Parathyroid adenoma (tissue), 2 donors: ENCODE measurements around the gene STK11IP.

Source experiments
- H2AFZ ChIP-seq: fragments of 300-600 bp; sonication (generic); one replicate; pipeline ENCODE4 v1.7.0; 2017; ENCODE audit warnings: antibody characterized with exemption, mild to moderate bottlenecking
- H3K27ac ChIP-seq: fragments of 300-600 bp; sonication (generic); one replicate; pipeline ENCODE4 v1.7.0; 2017
- H3K27me3 ChIP-seq: fragments of 300-600 bp; sonication (generic); one replicate; pipeline ENCODE4 v1.7.0; 2017; ENCODE audit warnings: low read length; ENCODE audit not compliant: control insufficient read depth, insufficient read depth
- H3K36me3 ChIP-seq: fragments of 300-600 bp; sonication (generic); one replicate; pipeline ENCODE4 v1.7.0; 2017; ENCODE audit warnings: low read length; ENCODE audit not compliant: control insufficient read depth, insufficient read depth
- H3K4me1 ChIP-seq: fragments of 300-600 bp; sonication (generic); one replicate; pipeline ENCODE4 v1.7.0; 2017; ENCODE audit warnings: control low read depth
- H3K4me2 ChIP-seq: fragments of 300-600 bp; sonication (generic); one replicate; pipeline ENCODE4 v1.7.0; 2017; ENCODE audit warnings: low read length
- H3K4me3 ChIP-seq: fragments of 300-600 bp; sonication (generic); one replicate; pipeline ENCODE4 v1.7.0; 2017; ENCODE audit warnings: low read depth, low read length
- H3K79me2 ChIP-seq: fragments of 300-600 bp; sonication (generic); one replicate; pipeline ENCODE4 v1.7.0; 2017; ENCODE audit warnings: control low read depth
- H3K9ac ChIP-seq: fragments of 300-600 bp; sonication (generic); one replicate; pipeline ENCODE4 v1.7.0; 2017; ENCODE audit warnings: mild to moderate bottlenecking
- H3K9me3 ChIP-seq: fragments of 300-600 bp; sonication (generic); one replicate; pipeline ENCODE4 v1.7.0; 2017; ENCODE audit warnings: low read length; ENCODE audit not compliant: control insufficient read depth
- TF ChIP-seq, protein P1 (sequence below): fragments of 300-600 bp; sonication (generic); IDR thresholded peaks from one replicate; pipeline ENCODE4 v1.7.0; 2017; ENCODE audit warnings: antibody characterized with exemption, mild to moderate bottlenecking
- donor health status: primary hyperparathyroidism.

The STK11IP gene

DNA sequence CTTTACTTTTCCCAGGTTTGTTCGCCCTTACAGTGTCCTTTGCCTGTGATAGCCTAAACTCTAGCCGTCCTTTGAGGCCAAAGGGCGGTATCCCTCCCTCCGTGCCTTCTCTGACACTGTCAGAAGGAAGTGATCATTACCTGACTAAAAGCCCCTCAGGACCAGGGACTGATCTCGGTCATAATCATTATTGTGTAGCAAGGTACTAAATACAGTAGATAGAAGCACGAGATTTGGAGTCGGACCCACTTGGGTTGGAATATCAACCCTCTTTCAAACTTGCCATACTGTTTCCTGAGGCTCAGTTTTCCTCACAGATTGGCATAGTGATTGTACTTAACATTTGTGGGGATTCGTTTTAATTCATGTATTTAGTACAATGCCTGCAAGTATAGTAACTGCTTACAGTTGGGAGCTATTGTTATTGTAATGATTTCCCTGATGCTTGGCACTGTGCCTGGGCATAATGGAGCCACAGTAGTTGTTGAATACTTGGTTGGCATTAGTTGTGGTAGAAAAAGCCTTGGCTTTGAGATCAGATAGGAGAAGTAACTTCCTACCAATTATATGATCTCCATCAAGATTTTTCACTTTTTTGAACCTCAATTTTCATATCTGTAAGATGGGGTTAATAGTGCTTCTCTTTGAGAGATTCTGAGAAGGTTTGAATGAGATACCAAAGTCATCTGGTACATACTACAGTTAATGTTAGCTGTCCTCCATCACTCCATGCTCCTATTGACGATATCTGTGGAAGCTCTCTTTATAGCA is 836 bp downstream of the STK11IP start:
- H3K9me3 ChIP-seq, result no peaks in the 10 kb centered on the region
- H3K27ac ChIP-seq, result peak overlapping the region; percentile 90
- H3K4me1 ChIP-seq, result peaks cover 10% of the 10 kb centered on the region
- H3K4me2 ChIP-seq, result peak overlapping the region; percentile 94
- no peaks in the 10 kb centered on the region for H3K27me3 ChIP-seq
- H3K9ac ChIP-seq, result no peak overlapping the region
- peak overlapping the region; percentile 83 for H2AFZ ChIP-seq
- H3K79me2 ChIP-seq, result no peaks in the 10 kb centered on the region
- peak overlapping the region; percentile 97 for H3K4me3 ChIP-seq
- TF ChIP-seq, protein P1, sequence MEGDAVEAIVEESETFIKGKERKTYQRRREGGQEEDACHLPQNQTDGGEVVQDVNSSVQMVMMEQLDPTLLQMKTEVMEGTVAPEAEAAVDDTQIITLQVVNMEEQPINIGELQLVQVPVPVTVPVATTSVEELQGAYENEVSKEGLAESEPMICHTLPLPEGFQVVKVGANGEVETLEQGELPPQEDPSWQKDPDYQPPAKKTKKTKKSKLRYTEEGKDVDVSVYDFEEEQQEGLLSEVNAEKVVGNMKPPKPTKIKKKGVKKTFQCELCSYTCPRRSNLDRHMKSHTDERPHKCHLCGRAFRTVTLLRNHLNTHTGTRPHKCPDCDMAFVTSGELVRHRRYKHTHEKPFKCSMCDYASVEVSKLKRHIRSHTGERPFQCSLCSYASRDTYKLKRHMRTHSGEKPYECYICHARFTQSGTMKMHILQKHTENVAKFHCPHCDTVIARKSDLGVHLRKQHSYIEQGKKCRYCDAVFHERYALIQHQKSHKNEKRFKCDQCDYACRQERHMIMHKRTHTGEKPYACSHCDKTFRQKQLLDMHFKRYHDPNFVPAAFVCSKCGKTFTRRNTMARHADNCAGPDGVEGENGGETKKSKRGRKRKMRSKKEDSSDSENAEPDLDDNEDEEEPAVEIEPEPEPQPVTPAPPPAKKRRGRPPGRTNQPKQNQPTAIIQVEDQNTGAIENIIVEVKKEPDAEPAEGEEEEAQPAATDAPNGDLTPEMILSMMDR, result no peak
- H3K36me3 ChIP-seq, result no peaks in the 10 kb centered on the region

DNA sequence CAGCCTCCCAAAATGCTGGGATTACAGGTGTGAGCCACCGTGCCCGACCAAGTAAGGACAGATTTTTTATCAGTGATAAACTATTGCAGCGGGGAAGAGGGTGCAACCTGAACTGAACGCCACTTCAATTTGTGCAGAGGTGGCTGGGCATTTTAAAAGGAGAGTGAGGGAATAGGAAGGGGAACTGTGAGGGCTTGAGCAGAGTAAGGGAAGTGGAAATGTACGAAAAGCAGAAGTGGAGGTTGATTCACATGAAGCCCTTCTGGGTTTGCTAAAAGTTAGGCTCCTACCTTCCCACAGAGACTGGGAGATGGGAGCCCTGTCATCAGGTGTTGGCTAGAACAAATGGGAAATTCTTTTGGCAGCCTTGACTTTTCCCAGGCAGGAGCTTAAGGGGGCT is 6.1 kb downstream of the STK11IP start:
- H3K9me3 ChIP-seq, result no peaks in the 10 kb centered on the region
- no peaks in the 10 kb centered on the region for H3K79me2 ChIP-seq
- no peak overlapping the region for H3K4me2 ChIP-seq
- no peak overlapping the region for H2AFZ ChIP-seq
- no peaks in the 10 kb centered on the region for H3K36me3 ChIP-seq
- no peaks in the 10 kb centered on the region for H3K4me1 ChIP-seq
- no peak overlapping the region for H3K27ac ChIP-seq
- TF ChIP-seq, protein P1, result no peak
- no peaks in the 10 kb centered on the region for H3K27me3 ChIP-seq
- H3K9ac ChIP-seq, result no peak overlapping the region
- H3K4me3 ChIP-seq, result no peak overlapping the region

DNA sequence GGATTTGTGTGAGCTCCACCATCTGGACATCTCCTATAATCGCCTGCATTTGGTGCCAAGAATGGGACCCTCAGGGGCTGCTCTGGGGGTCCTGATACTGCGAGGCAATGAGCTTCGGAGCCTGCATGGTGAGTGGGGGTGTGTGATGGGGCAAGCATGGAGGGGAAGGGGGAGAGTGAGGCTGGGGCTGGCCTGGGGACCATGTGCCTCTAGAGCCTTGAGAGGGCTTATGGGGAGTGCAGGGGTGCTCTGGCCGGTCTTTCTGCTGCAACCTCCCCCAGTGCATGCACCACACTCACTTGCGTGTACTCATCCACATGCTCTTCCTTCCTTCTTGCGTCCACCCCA is 7.9 kb downstream of the STK11IP start:
- H3K27me3 ChIP-seq, result no peaks in the 10 kb centered on the region
- TF ChIP-seq, protein P1, result no peak
- H3K4me3 ChIP-seq, result no peak overlapping the region
- no peak overlapping the region for H3K4me2 ChIP-seq
- no peaks in the 10 kb centered on the region for H3K36me3 ChIP-seq
- H3K9me3 ChIP-seq, result no peaks in the 10 kb centered on the region
- H3K9ac ChIP-seq, result no peak overlapping the region
- H3K27ac ChIP-seq, result no peak overlapping the region
- no peaks in the 10 kb centered on the region for H3K4me1 ChIP-seq
- no peaks in the 10 kb centered on the region for H3K79me2 ChIP-seq
- no peak overlapping the region for H2AFZ ChIP-seq

DNA sequence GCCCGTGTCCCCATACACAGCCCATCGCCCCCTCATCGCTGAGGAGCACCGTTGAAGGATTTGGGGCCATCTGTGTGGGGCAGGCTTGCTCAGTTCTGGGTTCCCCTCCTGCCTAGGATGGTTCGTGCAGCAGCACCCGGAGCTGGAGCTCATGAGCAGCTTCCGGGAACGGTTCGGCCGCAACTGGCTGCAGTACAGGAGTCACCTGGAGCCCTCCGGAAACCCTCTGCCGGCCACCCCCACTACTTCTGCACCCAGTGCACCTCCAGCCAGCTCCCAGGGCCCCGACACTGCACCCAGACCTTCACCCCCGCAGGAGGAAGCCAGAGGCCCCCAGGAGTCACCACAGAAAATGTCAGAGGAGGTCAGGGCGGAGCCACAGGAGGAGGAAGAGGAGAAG is 10.3 kb downstream of the STK11IP start:
- TF ChIP-seq, protein P1, result no peak
- Histone ChIP-seq H3K4me2 (no peak overlapping the region), H3K27ac (no peak overlapping the region), H3K36me3 (no peaks in the 10 kb centered on the region), H3K27me3 (no peaks in the 10 kb centered on the region), H3K9ac (no peak overlapping the region), H3K79me2 (no peaks in the 10 kb centered on the region), H3K4me1 (no peaks in the 10 kb centered on the region), H2AFZ (no peak overlapping the region), H3K9me3 (no peaks in the 10 kb centered on the region), H3K4me3 (no peak overlapping the region)

DNA sequence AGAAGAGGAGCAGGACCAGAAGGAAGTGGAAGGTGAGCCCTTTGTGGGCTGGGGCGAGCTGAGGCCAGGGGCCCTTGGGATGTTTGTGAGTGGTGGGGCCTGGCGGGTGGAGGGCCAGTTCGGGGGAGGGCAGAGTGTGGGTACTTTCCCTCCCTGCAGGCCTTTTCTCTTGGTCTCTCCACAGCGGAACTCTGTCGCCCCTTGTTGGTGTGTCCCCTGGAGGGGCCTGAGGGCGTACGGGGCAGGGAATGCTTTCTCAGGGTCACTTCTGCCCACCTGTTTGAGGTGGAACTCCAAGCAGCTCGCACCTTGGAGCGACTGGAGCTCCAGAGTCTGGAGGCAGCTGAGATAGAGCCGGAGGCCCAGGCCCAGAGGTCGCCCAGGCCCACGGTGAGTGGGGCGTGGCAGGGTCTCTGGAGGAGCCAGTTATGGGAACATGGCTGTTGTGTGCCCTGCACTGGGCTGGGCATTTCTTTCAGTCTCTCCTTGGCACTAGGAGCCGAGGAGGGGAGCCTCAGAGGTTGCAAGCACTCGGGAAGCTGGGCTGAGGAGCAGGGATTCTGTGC is 10.8 kb downstream of the STK11IP start:
- Histone ChIP-seq H2AFZ (no peak overlapping the region), H3K27ac (no peak overlapping the region), H3K27me3 (no peaks in the 10 kb centered on the region), H3K36me3 (no peaks in the 10 kb centered on the region), H3K4me2 (no peak overlapping the region), H3K9ac (no peak overlapping the region), H3K9me3 (no peaks in the 10 kb centered on the region), H3K79me2 (no peaks in the 10 kb centered on the region), H3K4me1 (no peaks in the 10 kb centered on the region), H3K4me3 (no peak overlapping the region)
- TF ChIP-seq, protein P1, result no peak
